BJ (cell line): ENCODE data around the gene IPO13. TPM values are rescaled to one million over a fixed set of nuclear protein-coding genes. Genes with fewer than 3 reads are reported as not detected.

Source experiments
- CTCF ChIA-PET: fragments of 350-600 bp; formaldehyde crosslinking; extraction: SDS; loops from one replicate; lab custom pipeline; 2021; ENCODE audit warnings: antibody characterized with exemption, inconsistent platforms; lab: Yijun Ruan, JAX
- POLR2A ChIA-PET: fragments of 300-600 bp; sonication (Branson Sonifier 250); formaldehyde crosslinking; extraction: SDS; loops from one replicate; lab custom pipeline; 2021; ENCODE audit warnings: antibody characterized with exemption; lab: Charles Lee
- DNase-seq: peaks from one replicate; pipeline ENCODE4 v3.0.0-alpha.2; 2011; ENCODE audit warnings: low read depth
- H3K27me3 ChIP-seq: 2 replicates; pipeline ENCODE4 v1.6.0; 2011; ENCODE audit warnings: low read length; ENCODE audit not compliant: control insufficient read depth, insufficient read depth
- H3K36me3 ChIP-seq: 2 replicates; pipeline ENCODE4 v1.5.1; 2011; ENCODE audit warnings: low read length; ENCODE audit not compliant: control insufficient read depth, insufficient read depth
- H3K4me3 ChIP-seq: 2 replicates; pipeline ENCODE4 v1.5.1; 2011; ENCODE audit warnings: low read depth, mild to moderate bottlenecking, control low read depth, low read length
- CTCF ChIP-seq: IDR thresholded peaks from 2 replicates; pipeline ENCODE4 v1.5.1; 2011; ENCODE audit warnings: low read depth, mild to moderate bottlenecking, control low read depth, inconsistent platforms, low read length, moderate library complexity; ENCODE audit not compliant: insufficient read depth
- polyA plus RNA-seq: library from polyadenylated mRNA; depleted of rRNA; stranded (reverse); fragments of >200 nt; gene quantifications from 2 replicates; pipeline ENCODE4 v1.2.3, GENCODE V29; 2011

Gene IPO13
- polyA plus RNA-seq, 1 experiment: 24.8 TPM

DNA sequence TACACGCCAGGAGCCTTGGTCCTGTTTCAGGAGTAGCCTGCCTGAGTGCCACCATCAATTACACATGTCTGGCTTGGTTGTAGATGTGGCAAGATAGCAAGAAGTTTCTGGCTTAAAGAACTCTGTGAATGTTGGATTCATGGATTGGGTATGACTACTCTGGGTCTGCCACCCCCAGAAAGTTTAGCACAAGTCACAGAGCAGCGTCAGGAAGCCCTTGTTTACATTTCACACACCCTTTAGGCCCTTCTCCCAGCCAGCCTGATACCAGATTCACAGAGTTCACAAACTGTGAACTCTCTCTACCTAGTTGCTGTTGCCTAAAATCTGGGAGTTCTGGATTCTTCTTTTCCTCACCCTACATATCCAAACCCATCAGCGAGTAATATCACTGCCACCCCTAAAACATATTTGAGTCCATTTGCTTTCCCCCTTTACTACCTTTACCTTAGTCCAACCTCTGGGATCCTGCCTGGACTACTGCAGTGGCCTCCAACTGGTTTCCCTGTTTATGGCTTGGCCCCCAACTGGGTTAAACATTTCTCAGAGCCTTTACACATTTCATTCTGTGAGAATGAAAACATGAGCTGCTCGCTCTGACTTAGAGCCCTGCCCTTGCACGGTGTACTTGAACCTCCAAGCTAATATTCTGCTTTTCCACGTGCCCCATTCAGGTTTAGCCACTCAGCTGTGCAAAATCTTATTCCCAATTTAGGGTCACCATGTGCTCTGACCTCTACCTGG is 40.6 kb downstream of the IPO13 start:
- CTCF ChIA-PET: interaction anchor here (1.3 kb wide), 2 partner anchors 18 to 61 kb away, joined by 3 to 4 read pairs; no protein-coding TSS in a partner anchor
- Histone ChIP-seq H3K4me3 (no peak overlapping the region), H3K27me3 (no peaks in the 10 kb centered on the region), H3K36me3 (peaks cover 13% of the 10 kb centered on the region)
- DNase-seq: no peak
- POLR2A ChIA-PET: no interaction called here
- TF ChIP-seq CTCF: no peak

DNA sequence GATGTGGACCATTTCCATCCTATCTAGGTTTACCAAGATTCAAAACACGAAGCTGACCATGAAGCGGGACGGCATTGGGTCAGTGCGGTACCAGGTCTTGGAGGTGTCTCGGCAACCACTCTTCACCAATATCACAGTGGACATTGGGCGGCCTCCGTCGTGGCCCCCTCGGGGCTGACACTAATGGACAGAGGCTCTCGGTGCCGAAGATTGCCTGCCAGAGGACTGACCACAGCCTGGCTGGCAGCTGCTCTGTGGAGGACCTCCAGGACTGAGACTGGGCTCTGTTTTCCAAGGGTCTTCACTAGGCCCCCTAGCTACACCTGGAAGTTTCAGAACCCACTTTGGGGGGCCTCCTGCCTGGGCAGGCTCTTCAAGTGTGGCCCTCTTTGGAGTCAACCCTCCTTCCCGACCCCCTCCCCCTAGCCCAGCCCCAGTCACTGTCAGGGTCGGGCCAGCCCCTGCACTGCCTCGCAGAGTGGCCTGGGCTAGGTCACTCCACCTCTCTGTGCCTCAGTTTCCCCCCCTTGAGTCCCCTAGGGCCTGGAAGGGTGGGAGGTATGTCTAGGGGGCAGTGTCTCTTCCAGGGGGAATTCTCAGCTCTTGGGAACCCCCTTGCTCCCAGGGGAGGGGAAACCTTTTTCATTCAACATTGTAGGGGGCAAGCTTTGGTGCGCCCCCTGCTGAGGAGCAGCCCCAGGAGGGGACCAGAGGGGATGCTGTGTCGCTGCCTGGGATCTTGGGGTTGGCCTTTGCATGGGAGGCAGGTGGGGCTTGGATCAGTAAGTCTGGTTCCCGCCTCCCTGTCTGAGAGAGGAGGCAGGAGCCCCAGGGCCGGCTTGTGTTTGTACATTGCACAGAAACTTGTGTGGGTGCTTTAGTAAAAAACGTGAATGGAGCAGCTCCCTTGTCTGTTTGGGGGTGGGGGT is 43.8 kb downstream of the IPO13 start:
- ChIA-PET CTCF (interaction anchor here (1.0 to 5.4 kb wide), 3 partner anchors 15 to 58 kb away, joined by 3 to 44 read pairs (median 5); no protein-coding TSS in a partner anchor), POLR2A (no interaction called here)
- Histone ChIP-seq H3K4me3 (peak overlapping the region; percentile 68), H3K36me3 (peaks cover under 1% of the 10 kb centered on the region), H3K27me3 (no peaks in the 10 kb centered on the region)
- peak; percentile 30; the same call in 1 of the 2 replicates for TF ChIP-seq CTCF
- no peak for DNase-seq

DNA sequence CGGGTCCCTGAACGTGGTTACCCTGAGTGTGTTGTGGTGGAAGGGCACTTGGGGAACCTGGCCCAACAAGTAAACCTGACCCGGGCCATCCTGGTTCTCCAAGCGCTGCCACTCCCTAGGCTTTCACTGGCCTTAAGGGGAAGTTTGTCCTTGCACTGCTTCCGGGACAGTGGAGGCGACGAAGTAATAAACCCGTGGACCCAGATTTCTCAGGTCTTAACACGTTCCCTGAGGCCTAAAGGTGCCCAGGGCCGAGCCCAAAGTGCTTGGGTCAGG is 44.4 kb downstream of the IPO13 start:
- POLR2A ChIA-PET: no interaction called here
- Histone ChIP-seq H3K27me3 (no peaks in the 10 kb centered on the region), H3K4me3 (peak overlapping the region; percentile 68), H3K36me3 (no peaks in the 10 kb centered on the region; the same call in 1 of the 2 replicates)
- CTCF ChIA-PET: interaction anchor here (1.0 to 5.4 kb wide), 2 partner anchors 15 to 45 kb away, joined by 3 to 44 read pairs; no protein-coding TSS in a partner anchor
- TF ChIP-seq CTCF: no peak
- no peak for DNase-seq

DNA sequence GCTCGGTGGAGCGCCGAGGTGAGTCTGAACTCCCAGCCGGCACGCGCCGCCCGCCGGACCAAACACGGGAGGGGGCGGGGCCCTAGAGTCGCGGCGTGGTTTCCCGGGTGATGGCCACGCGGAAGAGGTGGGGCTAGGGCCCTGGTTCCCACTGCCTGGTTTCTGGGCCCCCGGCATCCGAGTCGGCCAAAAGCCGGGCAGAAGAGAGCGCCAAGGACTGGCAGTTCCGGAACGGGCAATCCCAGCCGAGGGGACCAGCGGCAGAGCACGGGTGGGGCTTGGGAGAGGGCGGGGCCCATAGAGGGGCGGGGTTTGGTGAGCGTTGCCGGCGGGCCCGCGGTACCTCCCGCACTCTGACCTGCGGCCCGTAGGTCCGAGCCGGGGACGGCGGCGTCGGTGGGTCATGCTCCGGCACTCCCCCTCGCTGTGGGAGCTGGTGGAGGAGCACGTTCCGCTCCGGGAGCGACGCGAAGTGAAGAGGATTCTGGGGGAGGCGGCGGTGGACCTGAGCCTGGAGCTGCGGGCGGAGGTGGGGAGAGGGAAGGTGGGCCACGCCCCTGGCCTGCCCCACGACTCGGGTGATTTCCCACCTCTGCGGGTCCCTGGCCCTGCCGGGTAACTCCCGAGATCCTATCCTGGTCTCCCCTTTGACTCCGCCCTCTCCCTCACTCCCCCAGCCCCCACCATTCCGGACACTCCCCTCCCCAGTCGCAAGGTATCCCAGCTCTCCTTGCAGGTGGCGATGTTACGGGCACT is 44.9 kb downstream of the IPO13 start, which contains the start of gene CCDC24:
Gene CCDC24 (plus strand): TSS at position 124 of the 756 bp plus-strand sequence. CDS start 280 bp downstream, at position 404.
- peak within 1 kb of the TSS; percentile 68 for H3K4me3 ChIP-seq
- ChIA-PET CTCF (interaction anchor here (1.1 to 5.4 kb wide), 4 partner anchors 9 to 228 kb away, joined by 3 to 44 read pairs (median 10); no protein-coding TSS in a partner anchor), POLR2A (interaction anchor here (1.3 kb wide), 1 partner anchor 17 kb away, joined by 3 read pairs; the partner anchor contains the start of gene ATP6V0B)
- H3K36me3 ChIP-seq: no peaks in the 10 kb centered on the region; the same call in 1 of the 2 replicates
- no peaks in the 10 kb centered on the region for H3K27me3 ChIP-seq
- TF ChIP-seq CTCF: no peak
- peak; percentile 40 for DNase-seq
